ENCODE results near the gene FAM240A. TPM values are rescaled to one million over a fixed set of nuclear protein-coding genes. Genes with fewer than 3 reads are reported as not detected.
A peak's percentile ranks its signal among the peaks of the same experiment; 100 is the strongest.

Gene FAM240A
- total RNA-seq, 2 experiments from 2014 or later: not detected

DNA sequence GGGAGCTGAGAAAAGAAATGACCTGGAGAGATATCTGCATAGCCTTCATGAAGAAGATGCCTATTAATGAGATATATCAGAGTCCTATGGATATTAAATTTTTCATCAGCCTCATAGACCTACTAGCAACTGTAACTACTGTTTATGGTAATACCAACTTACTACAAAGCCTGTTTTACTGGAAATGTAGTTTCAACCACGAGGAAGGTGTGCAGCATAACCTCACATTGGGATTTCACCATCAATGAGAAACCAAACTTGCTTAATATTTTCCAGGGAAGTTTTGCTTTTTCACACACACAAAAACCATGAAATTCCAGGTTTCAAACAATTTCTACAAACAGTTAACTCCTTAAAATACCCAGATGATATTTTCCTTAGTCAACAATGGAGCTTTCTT lies 31.4 kb downstream of the FAM240A start:
- peaks cover 9% of the 10 kb centered on the region for H3K9me3 Mint-ChIP-seq
- H3K4me1 Mint-ChIP-seq: no peaks in the 10 kb centered on the region
- H3K4me3 Mint-ChIP-seq: no peak overlapping the region
- H3K36me3 Mint-ChIP-seq (ENCODE audit: low read depth): no peaks in the 10 kb centered on the region
- no peak overlapping the region for H3K27ac Mint-ChIP-seq
- peaks cover 36% of the 10 kb centered on the region for H3K27me3 Mint-ChIP-seq
- ChIA-PET CTCF (no interaction called here), POLR2A (no interaction called here)
- no peak for DNase-seq

GRCh38 chr3:46646700-46647099 lies 34.4 kb downstream of the FAM240A start:
- Mint-ChIP-seq H3K27me3 (peaks cover 34% of the 10 kb centered on the region), H3K4me1 (no peaks in the 10 kb centered on the region), H3K27ac (no peak overlapping the region), H3K9me3 (peaks cover 3% of the 10 kb centered on the region), H3K36me3 (ENCODE audit: low read depth) (no peaks in the 10 kb centered on the region), H3K4me3 (no peak overlapping the region)
- ChIA-PET CTCF (no interaction called here), POLR2A (no interaction called here)
- DNase-seq: no peak

DNA sequence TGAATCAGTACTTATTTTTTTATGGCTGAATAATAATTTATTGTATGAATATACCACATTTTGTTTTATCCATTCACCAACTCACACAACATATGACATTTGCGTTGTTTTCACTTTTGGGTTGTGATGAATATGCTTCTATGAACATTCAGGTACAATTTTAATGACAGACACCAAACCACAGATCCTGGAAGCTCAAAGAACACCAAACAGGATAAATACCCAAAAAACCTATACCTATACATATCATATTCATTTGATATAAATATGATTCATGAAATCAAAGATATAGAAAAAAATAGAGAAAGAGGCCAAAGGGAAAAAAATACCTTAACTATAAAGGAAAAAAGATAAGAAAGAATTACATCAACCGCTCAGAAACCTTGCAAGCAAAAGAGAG lies 35.8 kb downstream of the FAM240A start:
- ChIA-PET CTCF (no interaction called here), POLR2A (no interaction called here)
- Mint-ChIP-seq H3K4me1 (no peaks in the 10 kb centered on the region), H3K36me3 (ENCODE audit: low read depth) (no peaks in the 10 kb centered on the region), H3K4me3 (no peak overlapping the region), H3K27me3 (peaks cover 40% of the 10 kb centered on the region), H3K9me3 (peaks cover 9% of the 10 kb centered on the region), H3K27ac (no peak overlapping the region)
- no peak for DNase-seq

DNA sequence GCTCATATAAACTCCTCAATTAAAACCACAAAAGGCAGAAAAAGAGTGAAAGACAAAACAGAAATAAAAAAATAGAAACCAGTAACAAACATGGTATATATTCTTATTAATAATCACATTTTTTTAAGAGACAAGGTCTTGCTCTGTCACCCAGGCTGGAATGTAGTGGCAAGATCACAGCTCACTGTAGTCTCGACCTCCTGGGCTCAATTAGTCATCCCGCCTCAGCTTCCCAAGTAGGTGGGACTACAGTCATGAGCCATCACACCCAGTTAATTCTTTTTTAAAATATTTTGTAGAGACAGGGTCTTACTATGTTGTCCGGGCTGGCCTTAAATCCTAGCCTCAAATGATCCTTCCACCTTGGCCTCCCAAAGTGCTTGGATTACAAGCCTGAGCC lies 37.1 kb downstream of the FAM240A start:
- POLR2A ChIA-PET: no interaction called here
- Mint-ChIP-seq H3K27ac (no peak overlapping the region), H3K36me3 (ENCODE audit: low read depth) (no peaks in the 10 kb centered on the region)

DNA sequence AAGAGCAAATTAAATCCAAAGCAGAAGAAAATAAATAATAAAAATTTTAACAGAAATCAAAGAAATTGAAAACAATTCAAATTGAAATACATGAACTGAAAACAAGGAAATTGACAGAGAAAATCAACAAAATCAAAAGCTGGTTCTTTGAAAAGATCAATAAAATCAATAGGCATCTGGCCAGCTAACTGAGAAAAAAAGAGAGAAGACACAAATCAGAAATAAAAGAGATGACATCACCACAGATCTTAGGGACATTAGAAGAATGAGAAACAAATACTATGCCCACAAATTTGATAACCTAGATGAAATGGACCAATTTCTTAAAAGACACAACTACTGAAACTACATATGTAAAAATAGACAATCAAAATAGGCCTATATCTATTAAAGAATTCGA lies 38.8 kb downstream of the FAM240A start:
- POLR2A ChIA-PET: no interaction called here
- H3K4me1 Mint-ChIP-seq: no peaks in the 10 kb centered on the region
- peaks cover 9% of the 10 kb centered on the region for H3K9me3 Mint-ChIP-seq
- peaks cover 31% of the 10 kb centered on the region for H3K27me3 Mint-ChIP-seq
- no peak overlapping the region for H3K4me3 Mint-ChIP-seq
- no peak for DNase-seq
- no peaks in the 10 kb centered on the region for H3K36me3 Mint-ChIP-seq (ENCODE audit: low read depth)
- no peak overlapping the region for H3K27ac Mint-ChIP-seq
- CTCF ChIA-PET: no interaction called here

More for the DNA sequence above, 37.1 kb downstream of the FAM240A start:
- no peak for DNase-seq
- Mint-ChIP-seq H3K4me1 (no peaks in the 10 kb centered on the region), H3K9me3 (peaks cover 9% of the 10 kb centered on the region), H3K4me3 (no peak overlapping the region), H3K27me3 (peaks cover 31% of the 10 kb centered on the region)
- CTCF ChIA-PET: no interaction called here

GRCh38 chr3:46655271-46655670 lies 42.9 kb downstream of the FAM240A start:
- Mint-ChIP-seq H3K36me3 (ENCODE audit: low read depth) (no peaks in the 10 kb centered on the region), H3K9me3 (peaks cover 9% of the 10 kb centered on the region), H3K27ac (no peak overlapping the region), H3K4me1 (peaks cover 3% of the 10 kb centered on the region), H3K27me3 (peaks cover 25% of the 10 kb centered on the region), H3K4me3 (no peak overlapping the region)
- POLR2A ChIA-PET: no interaction called here
- DNase-seq: no peak
- CTCF ChIA-PET: no interaction called here

- H3K36me3 Mint-ChIP-seq (ENCODE audit: low read depth): no peaks in the 10 kb centered on the region
- H3K27ac Mint-ChIP-seq: no peak overlapping the region
- peaks cover 14% of the 10 kb centered on the region for H3K27me3 Mint-ChIP-seq
- no peak for DNase-seq
- H3K4me1 Mint-ChIP-seq: peaks cover 3% of the 10 kb centered on the region
- ChIA-PET CTCF (interaction anchor here (1.0 kb wide), 1 partner anchor 168 kb away, joined by 3 read pairs; no protein-coding TSS in a partner anchor), POLR2A (no interaction called here)
- peaks cover 4% of the 10 kb centered on the region for H3K9me3 Mint-ChIP-seq
- H3K4me3 Mint-ChIP-seq: no peak overlapping the region
These were observed 44.6 kb downstream of the FAM240A start for GRCh38 chr3:46656778-46657556.

DNA sequence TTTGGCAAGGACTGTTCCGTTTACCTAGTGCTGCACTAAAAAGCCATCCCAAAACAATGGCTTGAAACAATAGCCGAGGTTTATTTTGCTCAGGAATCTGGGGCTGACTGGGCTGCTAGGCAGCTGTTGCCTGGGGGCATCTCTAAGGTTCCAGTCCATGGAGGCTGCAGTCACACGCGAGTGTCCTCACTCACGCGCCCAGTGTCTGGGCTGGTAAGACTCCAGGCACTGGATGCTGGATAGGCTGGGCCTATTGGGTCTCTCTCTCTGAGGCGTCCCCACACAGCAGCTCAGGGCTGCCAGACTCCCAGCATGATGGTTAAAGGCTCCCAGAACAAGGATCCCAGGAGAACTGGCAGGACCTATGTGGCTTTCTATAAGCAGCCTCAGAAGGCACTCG lies 47.0 kb downstream of the FAM240A start:
- CTCF ChIA-PET: no interaction called here
- H3K4me3 Mint-ChIP-seq: no peak overlapping the region
- DNase-seq: peak; percentile 8

DNA sequence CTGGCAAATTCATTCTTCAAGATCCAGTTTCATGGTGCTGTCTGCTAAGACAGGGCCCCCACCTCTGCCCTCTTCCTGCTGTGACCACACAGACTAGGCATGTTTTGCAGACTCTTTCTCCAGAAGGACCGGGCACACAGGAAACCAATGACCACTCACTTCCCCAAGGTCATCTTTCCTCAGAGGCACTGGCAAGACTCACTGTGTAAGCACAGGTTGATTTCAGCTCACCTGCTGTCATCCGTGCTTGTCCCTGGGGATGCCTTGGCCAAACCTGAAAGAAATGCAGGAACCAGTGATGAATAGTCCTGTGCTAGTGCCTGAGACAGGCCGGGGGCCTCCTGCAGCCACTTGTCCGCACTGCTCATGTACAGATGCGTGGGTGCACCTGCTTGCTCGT lies 47.7 kb downstream of the FAM240A start:
- Mint-ChIP-seq H3K4me1 (peaks cover 3% of the 10 kb centered on the region), H3K9me3 (no peaks in the 10 kb centered on the region), H3K36me3 (ENCODE audit: low read depth) (no peaks in the 10 kb centered on the region), H3K27ac (no peak overlapping the region), H3K27me3 (peaks cover 8% of the 10 kb centered on the region), H3K4me3 (no peak overlapping the region)
- ChIA-PET CTCF (interaction anchor here (0.5 to 1.9 kb wide), 2 partner anchors 30 to 171 kb away, joined by 4 to 8 read pairs; no protein-coding TSS in a partner anchor), POLR2A (no interaction called here)
- no peak for DNase-seq

More for the DNA sequence above, 47.0 kb downstream of the FAM240A start:
- peaks cover 10% of the 10 kb centered on the region for H3K27me3 Mint-ChIP-seq
- peaks cover 3% of the 10 kb centered on the region for H3K4me1 Mint-ChIP-seq
- H3K36me3 Mint-ChIP-seq (ENCODE audit: low read depth): no peaks in the 10 kb centered on the region
- no peak overlapping the region for H3K27ac Mint-ChIP-seq
- no peaks in the 10 kb centered on the region for H3K9me3 Mint-ChIP-seq
- POLR2A ChIA-PET: no interaction called here

GRCh38 chr3:46660543-46661523 lies 48.5 kb downstream of the FAM240A start:
- peak; percentile 12 for DNase-seq
- ChIA-PET CTCF (interaction anchor here (1.9 kb wide), 1 partner anchor 172 kb away, joined by 8 read pairs; no protein-coding TSS in a partner anchor), POLR2A (no interaction called here)
- Mint-ChIP-seq H3K36me3 (ENCODE audit: low read depth) (no peaks in the 10 kb centered on the region), H3K27me3 (peaks cover 4% of the 10 kb centered on the region), H3K4me1 (peaks cover 3% of the 10 kb centered on the region), H3K9me3 (no peaks in the 10 kb centered on the region), H3K27ac (no peak overlapping the region), H3K4me3 (no peak overlapping the region)

DNA sequence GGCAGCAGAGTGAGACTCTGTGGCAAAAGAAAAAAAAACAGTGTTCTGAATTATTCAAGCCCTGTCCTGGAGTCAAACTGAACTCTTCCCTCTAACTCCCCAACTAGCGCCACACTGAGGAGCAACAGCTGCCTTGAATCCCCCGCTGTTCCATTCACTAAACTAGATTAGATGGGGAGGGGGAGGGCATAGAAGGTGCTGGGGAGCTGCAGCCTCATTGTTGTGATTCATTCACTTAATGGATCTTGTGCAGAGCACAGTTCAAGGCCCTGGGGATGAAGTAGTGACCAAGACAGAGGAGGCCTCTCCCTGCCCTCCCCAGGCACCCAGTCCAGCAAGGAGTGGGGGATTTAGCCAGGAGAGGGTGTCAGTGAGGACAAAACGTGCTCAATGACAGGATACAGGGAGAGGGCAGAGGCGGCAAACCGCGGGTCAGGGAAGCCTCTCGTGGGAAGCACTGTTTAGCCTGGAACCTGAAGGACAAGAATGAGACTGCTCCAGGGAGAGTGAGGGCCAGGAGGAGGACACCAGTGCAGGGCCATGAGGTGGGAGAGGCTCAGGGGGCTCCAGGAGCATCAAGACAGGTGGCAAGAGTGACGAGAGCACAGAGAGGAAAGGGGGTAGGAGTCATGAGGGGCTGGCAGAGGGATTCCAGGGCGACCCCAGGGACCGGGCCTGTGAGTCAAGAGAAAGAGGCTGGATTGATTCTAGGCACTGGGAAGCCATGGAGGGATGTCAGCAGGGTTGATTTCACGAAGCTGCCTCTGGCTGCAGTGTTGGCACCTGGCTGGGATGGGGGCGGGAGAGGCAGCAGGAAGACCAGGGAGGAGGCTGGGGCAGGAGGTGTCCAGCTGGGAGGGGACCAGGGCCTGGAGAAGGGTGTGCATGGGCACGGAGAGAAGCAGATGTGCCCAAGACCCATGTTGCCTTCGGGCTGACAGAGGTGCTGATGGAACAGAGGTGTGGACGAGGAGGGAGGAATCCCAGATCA lies 49.7 kb downstream of the FAM240A start:
- CTCF ChIA-PET: interaction anchor here (1.9 kb wide), 1 partner anchor 173 kb away, joined by 8 read pairs; no protein-coding TSS in a partner anchor
- no peak overlapping the region for H3K27ac Mint-ChIP-seq
- peaks cover 4% of the 10 kb centered on the region for H3K27me3 Mint-ChIP-seq
- POLR2A ChIA-PET: no interaction called here
- H3K36me3 Mint-ChIP-seq (ENCODE audit: low read depth): no peaks in the 10 kb centered on the region
- no peaks in the 10 kb centered on the region for H3K9me3 Mint-ChIP-seq
- DNase-seq: no peak
- no peak overlapping the region for H3K4me3 Mint-ChIP-seq
- H3K4me1 Mint-ChIP-seq: peaks cover 3% of the 10 kb centered on the region

- DNase-seq: peak; percentile 9
- CTCF ChIA-PET: no interaction called here
- H3K9me3 Mint-ChIP-seq: no peaks in the 10 kb centered on the region
- no peaks in the 10 kb centered on the region for H3K4me1 Mint-ChIP-seq
- no peak overlapping the region for H3K27ac Mint-ChIP-seq
- H3K36me3 Mint-ChIP-seq (ENCODE audit: low read depth): no peaks in the 10 kb centered on the region
- no peak overlapping the region for H3K4me3 Mint-ChIP-seq
- POLR2A ChIA-PET: no interaction called here
- peaks cover 2% of the 10 kb centered on the region for H3K27me3 Mint-ChIP-seq
These were observed 50.6 kb downstream of the FAM240A start for GRCh38 chr3:46662771-46663551.

All from activated CD4-positive, alpha-beta memory T cell treated with anti-CD3 and anti-CD28 coated beads, Interleukin-2, amount 10 ng/mL, durations not matched to agents 7 days and 5 days (primary cell).